Suppressor macrophage (primary cell): ENCODE results near the gene SLC12A1.
"Not testable (repeated sequence)": the region's sequence is repeated elsewhere in the genome, so short reads cannot be mapped to it uniquely, and the experiment has no call there.

Experiments used
- DNase-seq, 4 experiments: peaks; one replicate each; pipeline ENCODE4 v3.0.0-alpha.2; 2020 to 2022

Gene SLC12A1

GRCh38 chr15:48313216-48313615, 107.1 kb downstream of the SLC12A1 start:
- DNase-seq, result no peak

GRCh38 chr15:48315041-48315440, 108.9 kb downstream of the SLC12A1 start:
- DNase-seq, result no peak

- DNase-seq, result no peak
Measured at GRCh38 chr15:48317221-48317620, 111.1 kb downstream of the SLC12A1 start.

GRCh38 chr15:48318131-48318530, 112.0 kb downstream of the SLC12A1 start:
- no peak for DNase-seq

DNA sequence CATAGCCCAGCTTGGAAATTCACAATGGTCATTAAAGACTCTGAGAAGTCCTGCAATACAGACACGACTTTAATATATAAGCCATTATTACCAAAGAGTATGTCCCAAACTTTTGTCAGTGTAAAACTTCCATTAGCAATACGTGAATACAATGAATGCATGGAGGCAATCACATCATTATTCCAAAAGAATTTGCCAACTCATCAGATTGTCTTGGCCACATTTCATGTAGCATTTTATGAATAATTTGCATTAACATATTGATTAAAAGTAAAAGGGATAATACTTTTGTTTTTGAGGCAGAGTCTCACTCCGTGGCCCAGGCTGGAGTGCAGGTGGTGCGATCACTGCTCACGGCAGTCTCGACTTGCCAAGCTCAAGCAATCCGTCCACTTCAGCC, 117.2 kb downstream of the SLC12A1 start:
- DNase-seq, result no peak

- no peak for DNase-seq
Measured at GRCh38 chr15:48324949-48325348, 118.8 kb downstream of the SLC12A1 start.

DNA sequence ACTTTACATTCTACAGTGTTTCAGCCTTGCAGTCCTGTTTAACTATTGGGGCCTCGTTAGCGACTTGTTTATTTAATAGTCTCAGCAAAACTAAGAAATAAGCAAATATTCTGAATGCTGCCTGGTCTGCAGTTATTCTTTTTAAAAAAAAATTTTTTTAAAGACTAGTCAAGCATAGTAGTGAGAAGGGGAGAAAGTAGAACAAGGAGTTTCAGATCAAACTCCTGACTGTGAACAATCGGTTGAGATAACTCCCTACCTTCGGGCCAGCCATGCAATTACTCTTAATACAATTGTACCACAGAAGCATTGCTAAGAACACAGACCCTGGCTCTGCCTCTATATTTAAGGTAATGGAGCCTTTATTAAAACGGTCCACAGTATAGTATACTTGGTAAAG, 119.3 kb downstream of the SLC12A1 start:
- DNase-seq, result no peak

DNA sequence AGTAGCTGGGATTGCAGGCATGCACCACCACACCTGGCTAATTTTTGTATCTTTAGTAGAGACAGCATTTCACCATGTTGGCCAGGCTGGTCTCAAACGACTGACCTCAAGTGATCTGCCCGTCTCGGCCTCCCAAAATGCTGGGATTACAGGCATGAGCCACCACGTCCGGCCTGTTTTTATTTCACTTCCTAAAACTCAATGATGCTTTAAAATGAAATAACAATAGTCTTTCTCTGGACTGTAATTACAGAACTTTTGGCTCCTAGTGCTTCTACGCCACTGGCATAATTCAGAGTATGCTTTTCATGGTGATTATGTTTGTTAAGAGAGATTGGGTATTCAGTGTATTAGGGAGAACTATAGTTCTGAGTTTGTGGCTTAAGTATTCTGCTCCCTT, 120.1 kb downstream of the SLC12A1 start:
- DNase-seq, result not testable (repeated sequence)

GRCh38 chr15:48330105-48330785, 124.1 kb downstream of the SLC12A1 start:
- DNase-seq, result no peak

GRCh38 chr15:48330855-48331795, 125.0 kb downstream of the SLC12A1 start, which contains the start of gene DUT:
Gene DUT (plus strand): TSS chr15:48331429. CDS start chr15:48331516, 87 bp downstream.
- peak; percentile 81 to 93 (median 90) for DNase-seq

- peak; percentile 64 to 84 (median 76) for DNase-seq
Measured at GRCh38 chr15:48331796-48332641, 125.9 kb downstream of the SLC12A1 start.

GRCh38 chr15:48332642-48333034, 126.5 kb downstream of the SLC12A1 start:
- DNase-seq, result no peak

DNA sequence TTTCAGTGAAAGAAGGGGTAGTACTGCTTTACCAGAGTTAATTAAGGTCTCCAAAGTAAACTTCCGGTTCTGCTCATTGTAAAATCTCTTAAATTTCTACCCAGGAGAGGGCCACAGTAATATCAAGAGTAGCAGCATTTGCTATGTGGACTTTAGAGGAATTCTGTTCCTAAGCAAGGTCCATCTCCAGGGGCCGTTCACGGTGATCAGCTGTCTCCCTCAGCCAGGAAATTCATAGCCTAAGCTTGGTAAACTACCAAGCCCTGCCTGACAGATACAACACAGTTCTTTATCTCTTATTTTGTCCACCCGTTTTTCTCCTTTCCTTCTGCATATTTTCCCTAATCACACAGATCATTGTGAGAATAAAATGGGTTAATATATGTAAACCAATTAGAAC, 127.4 kb downstream of the SLC12A1 start:
- DNase-seq, result no peak

DNA sequence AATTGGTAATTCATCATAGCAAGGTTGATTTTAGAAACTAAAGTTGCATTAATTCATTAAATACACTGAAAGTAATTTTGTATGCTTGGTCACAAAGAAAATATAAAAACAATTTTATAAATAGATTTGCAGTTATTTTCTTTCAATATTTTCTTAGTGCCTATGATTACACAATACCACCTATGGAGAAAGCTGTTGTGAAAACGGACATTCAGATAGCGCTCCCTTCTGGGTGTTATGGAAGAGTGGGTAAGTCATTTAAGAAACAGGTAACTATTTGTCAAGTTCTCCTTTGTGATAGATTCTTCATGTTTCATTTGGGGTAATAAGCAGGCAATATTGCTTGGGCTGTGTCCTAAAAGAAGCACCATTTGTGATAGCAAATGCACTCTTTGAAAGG, 128.2 kb downstream of the SLC12A1 start:
- DNase-seq, result no peak

DNA sequence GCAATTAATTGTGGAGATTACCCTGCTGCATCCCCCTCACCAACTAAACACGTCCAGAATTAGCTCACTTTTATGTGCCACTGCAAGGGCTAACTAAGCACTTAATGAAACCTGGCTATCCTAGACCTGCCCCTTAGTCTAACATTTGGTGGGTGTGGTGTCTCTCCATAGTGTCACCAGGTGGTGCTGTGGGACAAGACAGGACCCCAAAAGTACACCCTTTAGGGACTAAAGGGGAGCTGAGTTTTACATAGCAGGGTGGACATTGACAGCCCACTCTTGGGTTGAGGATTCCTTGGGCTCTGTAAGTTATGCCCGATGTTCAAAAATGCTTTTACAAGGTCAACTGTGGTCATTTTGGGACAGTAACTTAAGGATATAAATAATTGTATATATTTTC, 130.8 kb downstream of the SLC12A1 start:
- peak in 1 of 4 experiments; percentile 5 for DNase-seq

DNA sequence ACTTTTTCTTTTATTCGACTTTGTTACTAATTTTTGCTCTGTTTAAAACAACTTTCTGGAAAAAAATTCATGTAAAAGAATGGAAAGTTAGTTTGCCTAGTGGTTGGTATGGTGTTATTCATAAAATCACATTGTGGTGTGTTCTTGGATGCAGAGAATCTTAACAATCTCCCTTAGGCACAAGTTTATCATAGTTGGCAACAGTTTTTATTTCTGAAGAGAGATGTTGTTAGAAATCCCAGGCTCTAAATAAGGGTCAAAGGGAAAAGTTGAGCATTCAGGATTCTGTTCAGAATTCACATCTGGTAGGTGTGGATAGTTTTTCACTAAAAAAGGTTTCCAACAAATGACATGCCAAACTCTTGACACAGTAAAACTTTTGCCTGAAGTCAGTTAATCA, 131.5 kb downstream of the SLC12A1 start:
- no peak for DNase-seq

DNA sequence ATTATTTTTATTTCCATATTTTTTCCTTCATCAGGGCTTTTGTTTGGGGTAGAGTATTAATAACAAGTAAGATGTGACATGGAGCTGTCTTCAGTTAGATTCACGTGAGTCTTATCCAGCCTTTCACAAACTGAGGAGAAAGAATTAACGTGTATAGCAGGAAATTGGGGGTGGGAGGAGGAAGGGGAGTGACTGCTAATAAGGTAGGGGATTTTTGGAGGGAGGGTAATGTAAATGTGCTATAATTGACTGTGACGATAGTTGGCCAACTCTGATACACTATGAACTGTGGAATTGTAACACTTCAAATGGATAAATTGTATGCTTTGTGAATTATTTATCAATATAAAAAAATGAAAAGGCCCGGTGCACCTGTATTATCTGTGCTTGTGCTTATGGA, 134.0 kb downstream of the SLC12A1 start:
- DNase-seq, result no peak

- no peak for DNase-seq
Measured at GRCh38 chr15:48343865-48344264, 137.8 kb downstream of the SLC12A1 start.

DNA sequence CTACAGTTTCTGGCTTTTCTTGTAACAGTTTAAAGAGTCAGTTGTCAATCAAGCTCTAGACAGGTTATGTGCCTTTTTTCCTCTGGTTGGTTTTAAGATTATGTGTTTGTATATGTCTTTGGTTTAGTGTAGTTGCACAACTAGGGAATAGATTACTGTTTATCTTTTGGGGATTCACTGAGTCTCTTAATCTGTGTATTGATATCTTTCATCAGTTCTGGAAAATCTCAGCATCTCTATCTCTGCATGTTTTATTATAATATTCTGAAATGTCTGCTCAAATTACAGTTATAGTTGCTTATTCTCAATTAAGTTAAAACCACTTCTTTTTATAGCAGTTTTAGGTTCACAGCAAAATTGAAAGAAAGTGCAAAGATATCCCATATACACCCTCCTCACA, 139.4 kb downstream of the SLC12A1 start:
- no peak for DNase-seq

- DNase-seq, result peak; percentile 65 to 76 (median 73)
Measured at GRCh38 chr15:48352474-48353072, 146.5 kb downstream of the SLC12A1 start.
